Cardiac fibroblast (primary cell): ENCODE data around the gene GOSR2.

Source experiments
- DNase-seq, 2 donors: peaks; one replicate each; pipeline versions ENCODE4 v3.0.0 to v3.0.0-alpha.2; 2010; ENCODE audit warnings: low read depth in 2 of 2
- H3K4me3 ChIP-seq, 2 donors: replicated peaks in 1 of 2; 1 replicate in 1 of 2; 2 replicates in 1 of 2; pipeline ENCODE4 v1.5.1; 2011; ENCODE audit warnings: low read depth in 2 of 2, low read length in 2 of 2, mild to moderate bottlenecking in 2 of 2, moderate library complexity in 1 of 2
- TF ChIP-seq, protein P1 (sequence below): IDR thresholded peaks from one replicate; pipeline ENCODE4 v1.5.1; 2011; ENCODE audit warnings: low read depth, mild to moderate bottlenecking, low read length, inconsistent platforms

GOSR2 gene

DNA sequence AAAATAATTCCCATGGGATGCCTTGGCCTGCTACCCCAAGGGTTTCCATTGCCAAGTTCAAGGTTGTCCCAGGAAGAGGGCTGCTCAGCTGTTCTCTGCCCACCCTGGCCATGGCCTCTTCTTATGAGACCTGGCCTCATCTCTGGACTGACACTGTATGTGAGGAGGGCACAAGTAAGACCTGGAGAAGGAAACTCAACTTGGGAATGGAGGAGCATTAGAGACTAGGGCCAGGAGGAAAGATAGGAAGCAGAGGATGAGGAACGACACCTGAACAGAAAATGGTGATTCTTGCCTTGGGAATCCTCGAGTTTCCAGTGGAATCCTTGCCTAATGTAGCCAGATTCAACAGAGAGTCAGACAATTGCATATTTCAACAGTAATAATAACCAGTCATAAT is 24.6 kb upstream of the GOSR2 start:
- TF ChIP-seq, protein P1, sequence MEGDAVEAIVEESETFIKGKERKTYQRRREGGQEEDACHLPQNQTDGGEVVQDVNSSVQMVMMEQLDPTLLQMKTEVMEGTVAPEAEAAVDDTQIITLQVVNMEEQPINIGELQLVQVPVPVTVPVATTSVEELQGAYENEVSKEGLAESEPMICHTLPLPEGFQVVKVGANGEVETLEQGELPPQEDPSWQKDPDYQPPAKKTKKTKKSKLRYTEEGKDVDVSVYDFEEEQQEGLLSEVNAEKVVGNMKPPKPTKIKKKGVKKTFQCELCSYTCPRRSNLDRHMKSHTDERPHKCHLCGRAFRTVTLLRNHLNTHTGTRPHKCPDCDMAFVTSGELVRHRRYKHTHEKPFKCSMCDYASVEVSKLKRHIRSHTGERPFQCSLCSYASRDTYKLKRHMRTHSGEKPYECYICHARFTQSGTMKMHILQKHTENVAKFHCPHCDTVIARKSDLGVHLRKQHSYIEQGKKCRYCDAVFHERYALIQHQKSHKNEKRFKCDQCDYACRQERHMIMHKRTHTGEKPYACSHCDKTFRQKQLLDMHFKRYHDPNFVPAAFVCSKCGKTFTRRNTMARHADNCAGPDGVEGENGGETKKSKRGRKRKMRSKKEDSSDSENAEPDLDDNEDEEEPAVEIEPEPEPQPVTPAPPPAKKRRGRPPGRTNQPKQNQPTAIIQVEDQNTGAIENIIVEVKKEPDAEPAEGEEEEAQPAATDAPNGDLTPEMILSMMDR: no peak
- no peak overlapping the region for H3K4me3 ChIP-seq
- no peak for DNase-seq

DNA sequence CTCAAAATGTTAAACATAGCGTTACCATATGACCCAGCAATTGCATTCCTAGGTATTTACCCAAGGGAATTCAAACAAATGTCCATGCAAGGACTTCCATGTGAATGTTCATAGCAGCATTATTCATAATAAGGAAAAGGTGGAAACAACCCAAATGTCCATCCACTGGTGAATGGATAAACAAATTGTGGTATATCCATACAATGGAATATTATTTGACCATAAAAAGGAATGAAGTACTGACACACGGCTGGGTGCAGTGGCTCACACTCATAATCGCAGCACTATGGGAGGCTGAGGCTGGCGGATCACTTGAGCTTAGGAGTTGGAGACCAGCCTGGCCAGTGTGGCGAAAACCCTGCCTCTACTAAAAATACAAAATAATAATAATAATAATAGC is 24.1 kb upstream of the GOSR2 start:
- no peak overlapping the region for H3K4me3 ChIP-seq
- TF ChIP-seq, protein P1: no peak
- no peak for DNase-seq

DNA sequence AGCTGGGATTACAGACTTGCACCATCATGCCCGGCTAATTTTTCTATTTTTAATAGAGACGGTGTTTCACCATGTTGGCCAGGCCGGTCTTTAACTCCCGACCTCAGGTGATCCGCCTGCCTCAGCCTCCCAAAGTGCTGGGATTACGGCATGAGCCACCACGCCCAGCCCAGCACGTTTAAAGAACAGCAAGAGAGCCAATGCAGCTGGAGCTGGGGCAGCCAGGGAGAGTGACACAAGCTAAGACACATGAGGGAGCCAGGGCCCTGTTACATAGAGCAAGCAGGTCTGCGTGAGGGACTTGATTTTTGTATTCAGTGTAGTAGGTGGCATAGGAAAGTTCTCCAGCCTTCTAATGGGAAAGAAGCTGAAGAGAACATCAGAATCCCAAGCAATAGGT is 21.7 kb upstream of the GOSR2 start:
- TF ChIP-seq, protein P1: no peak

DNA sequence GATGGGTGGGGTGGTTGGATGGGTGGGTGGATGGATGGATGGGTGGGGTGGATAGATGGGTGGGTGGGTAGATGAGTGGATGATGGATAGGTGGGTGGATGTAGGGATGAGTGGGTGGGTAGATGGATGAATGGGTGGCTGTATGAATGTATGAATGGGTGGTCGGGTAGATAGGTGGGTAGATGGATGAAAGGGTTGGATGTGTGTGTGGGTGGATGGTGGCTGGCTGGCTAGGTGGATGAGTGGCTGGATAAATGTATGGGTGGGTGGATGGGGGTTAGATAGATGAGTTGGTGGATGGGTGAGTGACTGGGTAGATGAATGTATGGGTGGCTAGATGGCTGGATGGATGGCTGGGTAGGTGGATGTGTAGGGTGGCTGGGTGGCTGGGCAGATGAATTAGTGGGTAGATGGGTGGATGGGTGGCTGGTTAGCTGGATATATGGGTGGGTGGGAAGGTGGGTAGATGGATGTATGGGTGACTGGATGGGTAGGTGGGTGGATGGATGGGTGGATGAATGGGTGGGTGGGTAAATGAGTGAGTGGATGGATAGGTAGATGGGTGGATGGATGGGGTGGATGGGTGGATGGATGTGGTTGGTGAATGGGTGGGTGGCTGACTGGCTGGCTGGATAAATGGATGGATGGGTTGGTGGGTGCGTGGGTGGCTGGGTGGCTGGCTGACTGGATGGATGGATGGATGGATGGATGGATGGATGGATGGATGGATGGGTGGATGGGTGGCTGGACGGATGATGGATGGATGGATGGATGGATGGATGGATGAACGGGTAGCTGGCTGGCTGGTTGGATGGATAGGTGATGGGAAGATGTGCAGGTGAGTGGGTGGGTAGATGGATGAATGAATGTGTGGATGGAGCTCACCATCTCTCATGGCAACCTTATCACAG is 18.9 kb upstream of the GOSR2 start:
- TF ChIP-seq, protein P1: no peak
- H3K4me3 ChIP-seq: no peak overlapping the region
- no peak for DNase-seq

More for the DNA sequence above, 21.7 kb upstream of the GOSR2 start:
- H3K4me3 ChIP-seq: no peak overlapping the region
- DNase-seq: no peak

DNA sequence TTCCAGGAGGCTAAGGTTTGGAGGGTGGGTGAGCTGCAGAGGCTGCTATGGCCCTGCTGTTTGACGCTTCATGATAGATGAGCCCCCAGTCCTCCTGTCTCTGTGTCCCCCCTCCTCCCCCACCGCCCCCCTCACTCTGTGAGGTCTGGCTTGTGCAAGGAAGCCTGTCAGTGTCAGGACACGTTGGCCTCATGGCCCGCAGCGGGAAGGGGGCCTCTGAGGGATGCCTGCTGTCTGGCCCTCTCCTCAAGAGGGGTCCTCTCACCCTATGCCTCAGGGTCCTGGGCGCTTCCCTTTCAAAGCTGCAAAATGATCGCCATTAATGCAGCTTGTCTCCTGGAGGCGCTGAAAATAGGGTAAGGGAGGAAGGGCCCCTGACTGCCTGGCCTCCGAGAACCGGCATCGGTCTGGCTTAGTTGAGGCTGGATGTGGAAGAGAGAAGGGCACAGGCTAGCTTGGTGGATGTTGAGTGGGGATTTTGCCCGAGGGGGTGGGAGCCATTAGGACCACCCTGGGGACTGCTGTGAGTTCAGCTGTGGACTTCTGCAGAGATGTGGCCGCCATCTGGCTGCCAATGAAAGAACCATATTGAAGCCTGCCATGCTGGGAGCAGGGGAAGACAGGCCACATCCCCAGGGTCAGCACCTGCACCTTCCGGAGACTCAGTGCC is 14.8 kb upstream of the GOSR2 start:
- H3K4me3 ChIP-seq: no peak overlapping the region
- no peak for DNase-seq
- TF ChIP-seq, protein P1: no peak

DNA sequence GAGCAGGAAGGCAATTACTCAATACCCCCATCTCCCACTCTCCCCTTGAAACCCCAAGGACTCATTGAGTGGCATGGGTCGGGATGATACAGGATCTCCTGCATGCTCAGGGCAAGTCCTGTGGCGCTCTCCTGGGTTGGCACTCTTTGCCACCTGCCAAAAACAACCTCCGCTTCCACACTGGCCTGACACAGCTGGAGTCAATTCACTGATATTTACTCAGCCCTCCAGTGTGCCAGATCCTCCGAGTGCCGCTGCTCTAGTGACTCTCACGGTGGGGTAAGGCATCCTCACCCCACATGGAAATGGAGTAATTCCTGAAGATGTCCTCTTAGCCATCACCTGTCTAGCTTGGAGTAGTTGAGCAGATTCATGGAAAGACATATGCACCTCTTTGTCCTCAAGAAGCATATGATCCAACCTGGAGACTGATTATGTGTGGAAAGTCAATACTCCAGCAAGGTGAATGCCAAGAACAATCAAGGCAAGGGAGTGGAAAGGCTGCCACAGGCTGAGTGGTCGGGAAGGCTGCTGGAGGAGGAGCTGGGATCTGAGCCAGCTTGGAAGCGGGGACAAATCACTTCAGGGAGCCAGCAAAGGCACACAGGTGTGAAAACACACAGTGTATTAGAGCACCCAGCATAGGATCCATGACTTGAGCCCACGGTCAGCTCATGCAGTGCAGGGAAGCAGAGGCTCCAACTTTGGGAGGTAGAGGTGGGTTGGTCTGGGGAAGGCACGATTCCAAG is 12.6 kb upstream of the GOSR2 start:
- no peak overlapping the region for H3K4me3 ChIP-seq
- no peak for DNase-seq
- TF ChIP-seq, protein P1: no peak
